Heart right ventricle (tissue), 16 donors: ENCODE measurements around the gene NIPBL. TPM values are rescaled to one million over a fixed set of nuclear protein-coding genes. Genes with fewer than 3 reads are reported as not detected.
"Not testable (repeated sequence)": the region's sequence is repeated elsewhere in the genome, so short reads cannot be mapped to it uniquely, and the experiment has no call there.

Experiments used
- ATAC-seq, 8 donors: fragments of 200-7000 bp; cut with Tn5 transposase; one replicate each; pipeline ENCODE4 v1.9.1; 2020; ENCODE audit warnings: mild to moderate bottlenecking in 8 of 8, moderate library complexity in 8 of 8, moderate number of reproducible peaks in 1 of 8
- DNase-seq, 2 donors: peaks; one replicate each; pipeline ENCODE4 v3.0.0-alpha.2; 2020
- H3K27ac ChIP-seq, 10 donors: fragments of 200-600 bp; sonication (generic) in 2 of 10; one replicate each; pipeline versions ENCODE4 v1.5.0 to v1.8.0; 2020 to 2022; ENCODE audit warnings: mild to moderate bottlenecking in 3 of 10
- H3K27me3 ChIP-seq, 7 donors: fragments of 200-600 bp; one replicate each; pipeline ENCODE4 v1.8.0; 2021 to 2022; ENCODE audit warnings: mild to moderate bottlenecking in 2 of 7
- H3K36me3 ChIP-seq, 9 donors: fragments of 200-600 bp; sonication (generic) in 1 of 9; one replicate each; pipeline versions ENCODE4 v1.5.0 to v1.8.0; 2020 to 2022; ENCODE audit warnings: mild to moderate bottlenecking in 2 of 9
- H3K4me1 ChIP-seq, 9 donors: fragments of 200-600 bp; sonication (generic) in 1 of 9; one replicate each; pipeline versions ENCODE4 v1.5.0 to v1.8.0; 2020 to 2022; ENCODE audit warnings: mild to moderate bottlenecking in 4 of 9
- H3K4me3 ChIP-seq, 10 donors: fragments of 200-600 bp; sonication (generic) in 2 of 10; one replicate each; pipeline versions ENCODE4 v1.5.0 to v1.8.0; 2020 to 2022; ENCODE audit warnings: mild to moderate bottlenecking in 7 of 10, moderate library complexity in 2 of 10
- H3K9me3 ChIP-seq, 11 donors: fragments of 200-600 bp in 10 of 11; sonication (generic) in 2 of 11; one replicate each; pipeline versions ENCODE4 v1.5.0 to v1.8.0; 2013 to 2022; ENCODE audit warnings: mild to moderate bottlenecking in 2 of 11, control low read depth in 1 of 11, moderate library complexity in 1 of 11
- CTCF ChIP-seq, 9 donors: fragments of 200-600 bp; sonication (generic) in 2 of 9; IDR thresholded peaks; one replicate each; pipeline versions ENCODE4 v1.5.0 to v1.8.0; 2021 to 2022; ENCODE audit warnings: antibody characterized with exemption in 9 of 9, mild to moderate bottlenecking in 5 of 9, moderate library complexity in 1 of 9
- WGBS, 2 donors: extraction: QIAGEN DNeasy Blood & Tissue Kit; methylation state at CpG; one replicate each; pipeline ENCODE4 v1.1.7; 2013; ENCODE audit warnings: inconsistent platforms in 1 of 2; 5-methylcytosine and 5-hydroxymethylcytosine counted together
- intact Hi-C, 10 donors: fragments of 100-400 bp; cut with DNase I; formaldehyde crosslinking; loops; one replicate each; pipeline versions ENCODE4 v1.11.1 to v1.14.2; 2022
- polyA plus RNA-seq, 2 donors: library from polyadenylated mRNA; stranded (reverse); fragments of 200-250 nt; gene quantifications; one replicate each; pipeline ENCODE4 v1.2.3, GENCODE V29; 2013
- total RNA-seq, 10 donors: library from RNA; stranded (reverse); fragmentation: NEBNext Ultra II Directional in 3 of 10; extraction: Animal tissue kit (Norgen Biotek cat#: 25700) in 3 of 10; gene quantifications; one replicate each; pipeline versions ENCODE4 v1.2.1 to v1.2.4, GENCODE V29; 2021 to 2023
- donor health status: Arrhythmogenic right ventricular cardiomyopathy.
- donor health status: ischemic (EF 13 %, LVEDD 7.1; RV severe dilation, severe dysfunction).
- donor health status: healthy with polysubstance abuse.
- donor health status: DM: no; HTN: yes; CAD: no.
- donor health status: DM: no; HTN: no; CAD: no.
- donor health status: ischemic (EF 25% LVEDD 6.9; RV normal size, moderate dysfunction).
- donor health status: ischemic (EF 25% LVEDD 5.7; RV mildly dilated, moderate dysfunction).
- donor health status: healthy.
- donor health status: DM: yes; HTN: yes; CAD: no.
- donor health status: Ischemic cardiomyopathy.
- donor health status: ischemic (EF 35%, LVEDD 5.7; RV mildly dilated, moderate dysfunction).
- donor health status: nonischemic (EF 11% LVEDD 7.7; RV severe dilation, severe dysfunction).
- donor health status: DM: yes; HTN: yes; CAD: no.
- donor health status: PGD.
- donor health status: ischemic (EF 29% LVEDD 5.4; RV normal size, mild dysfunction).
- donor health status: nonischemic (EF 23%, LVEDD 6.1; RV moderate dilation, normal function).

NIPBL gene
- total and polyA plus RNA-seq, 12 donors, result 9.9 to 52.3 (median 43.3) TPM

- Histone ChIP-seq H3K36me3 (peaks cover 0 to 50% (median 13%) of the 10 kb centered on the region in 9 donors), H3K27ac (no peak overlapping the region), H3K4me1 (no peaks in the 10 kb centered on the region), H3K9me3 (no peaks in the 10 kb centered on the region), H3K4me3 (no peak overlapping the region), H3K27me3 (no peaks in the 10 kb centered on the region)
- no peak for TF ChIP-seq CTCF (IDR thresholded peaks at IDR 0.05)
- DNase-seq (no peak), ATAC-seq (no peak)
- intact Hi-C loops, result no loop called here
- WGBS, 2 donors, result 92 to 96% methylated on average over 3 of the region's 3 CpGs
Observed at GRCh38 chr5:37080697-37081096, 204.1 kb downstream of the NIPBL start.

- H3K27ac ChIP-seq, H3K27me3 ChIP-seq, H3K4me1 ChIP-seq, ATAC-seq, H3K9me3 ChIP-seq, DNase-seq, intact Hi-C loops, H3K4me3 ChIP-seq: not testable (repeated sequence)
- H3K36me3 ChIP-seq, result peaks cover 0 to 47% (median 13%) of the 10 kb centered on the region in 9 donors
- WGBS, 2 donors, result 56 to 63% methylated on average over 2 of the region's 2 CpGs
Observed at GRCh38 chr5:37082977-37083376, 206.4 kb downstream of the NIPBL start.

DNA sequence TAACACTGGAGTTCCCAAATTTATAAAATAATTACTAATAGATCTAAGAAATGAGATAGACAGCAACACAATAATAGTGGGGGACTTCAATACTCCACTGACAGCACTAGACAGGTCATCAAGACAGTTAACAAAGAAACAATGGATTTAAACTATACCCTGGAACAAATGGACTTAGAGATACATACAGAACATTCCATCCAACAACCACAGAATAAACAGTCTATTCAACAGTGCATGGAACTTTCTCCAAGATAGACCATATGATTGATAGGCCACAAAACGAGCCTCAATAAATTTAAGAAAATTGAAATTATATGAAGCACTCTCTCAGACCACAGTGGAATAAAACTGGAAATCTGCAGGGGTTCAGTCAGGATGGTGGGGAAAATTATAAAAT lies 209.5 kb downstream of the NIPBL start:
- DNase-seq, intact Hi-C loops, H3K27ac ChIP-seq, H3K27me3 ChIP-seq, H3K4me3 ChIP-seq, H3K4me1 ChIP-seq, H3K9me3 ChIP-seq, ATAC-seq: not testable (repeated sequence)
- WGBS, 2 donors, result 79 to 83% methylated on average over 1 of the region's 1 CpG
- peaks cover 0 to 17% (median 0%) of the 10 kb centered on the region in 9 donors for H3K36me3 ChIP-seq

GRCh38 chr5:37086466-37087173 lies 210.1 kb downstream of the NIPBL start:
- intact Hi-C loops, result no loop called here
- no peak for ATAC-seq
- 83 to 84% methylated on average over 12 of the region's 12 CpGs for WGBS, 2 donors

DNA sequence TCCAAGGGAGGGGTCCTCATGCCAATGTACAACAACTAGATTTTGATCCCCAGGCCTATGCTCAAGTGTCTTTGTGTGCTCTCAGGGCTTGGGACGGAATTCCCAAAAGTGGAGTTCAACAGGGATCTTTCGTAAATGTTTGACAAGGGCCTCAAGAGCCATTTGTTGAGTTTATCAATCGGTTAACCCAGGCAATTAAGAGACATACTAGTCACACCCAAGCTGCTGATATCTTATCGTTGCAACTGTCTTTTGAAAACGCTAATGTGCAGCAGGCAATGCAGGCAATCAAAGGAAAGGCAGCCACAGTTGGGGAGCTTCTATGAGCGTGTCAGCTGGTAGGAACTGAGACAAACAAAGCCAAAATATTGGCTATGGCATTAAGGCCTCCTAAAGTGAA lies 211.4 kb downstream of the NIPBL start:
- Histone ChIP-seq H3K4me1 (no peaks in the 10 kb centered on the region), H3K27ac (no peak overlapping the region), H3K36me3 (peaks cover 0 to 15% (median 0%) of the 10 kb centered on the region in 9 donors), H3K27me3 (no peaks in the 10 kb centered on the region), H3K9me3 (no peaks in the 10 kb centered on the region), H3K4me3 (no peak overlapping the region)
- intact Hi-C loops, result no loop called here
- no peak for DNase-seq
- 58 to 65% methylated on average over 6 of the region's 6 CpGs for WGBS, 2 donors
- no peak for ATAC-seq
- TF ChIP-seq CTCF (IDR thresholded peaks at IDR 0.05), result no peak

More at GRCh38 chr5:37086466-37087173, 210.1 kb downstream of the NIPBL start:
- Histone ChIP-seq H3K4me3 (no peak overlapping the region), H3K27me3 (no peaks in the 10 kb centered on the region), H3K9me3 (no peaks in the 10 kb centered on the region), H3K4me1 (no peaks in the 10 kb centered on the region), H3K36me3 (peaks cover 0 to 13% (median 0%) of the 10 kb centered on the region in 9 donors), H3K27ac (no peak overlapping the region)
- DNase-seq, result no peak
- no peak for TF ChIP-seq CTCF (IDR thresholded peaks at IDR 0.05)
